ENCODE measurements around the gene TNFAIP8.

- TF ChIP-seq CTCF (IDR thresholded peaks at IDR 0.05), result no peak
- no peak for TF ChIP-seq EP300 (IDR thresholded peaks at IDR 0.05; ENCODE audit: low read depth)
- TF ChIP-seq POLR2A (IDR thresholded peaks at IDR 0.05), result peak; percentile 25
- peak in 1 of 3 donors; percentile 6 for TF ChIP-seq POLR2AphosphoS5 (IDR thresholded peaks at IDR 0.05)
Observed at GRCh38 chr5:119355685-119356611, at the start of gene TNFAIP8.

Data from transverse colon (tissue), 4 donors.